Hematopoietic multipotent progenitor cell (in vitro differentiated cells): ENCODE data around the gene PEX11A. TPM values are rescaled to one million over a fixed set of nuclear protein-coding genes. Genes with fewer than 3 reads are reported as not detected.
"Not testable (repeated sequence)": the region's sequence is repeated elsewhere in the genome, so short reads cannot be mapped to it uniquely, and the experiment has no call there.

Source experiments
- DNase-seq, 3 donors: peaks; one replicate each; pipeline ENCODE4 v3.0.0-alpha.2; 2011 to 2015; ENCODE audit warnings: low read depth in 2 of 3, low spot score in 2 of 3
- total RNA-seq: library from RNA; depleted of rRNA; stranded (reverse); fragments of >200 nt; gene quantifications from one replicate; pipeline ENCODE4 v1.2.3, GENCODE V29; 2012

PEX11A gene, protein sequence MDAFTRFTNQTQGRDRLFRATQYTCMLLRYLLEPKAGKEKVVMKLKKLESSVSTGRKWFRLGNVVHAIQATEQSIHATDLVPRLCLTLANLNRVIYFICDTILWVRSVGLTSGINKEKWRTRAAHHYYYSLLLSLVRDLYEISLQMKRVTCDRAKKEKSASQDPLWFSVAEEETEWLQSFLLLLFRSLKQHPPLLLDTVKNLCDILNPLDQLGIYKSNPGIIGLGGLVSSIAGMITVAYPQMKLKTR
- 9.7 TPM for total RNA-seq

DNA sequence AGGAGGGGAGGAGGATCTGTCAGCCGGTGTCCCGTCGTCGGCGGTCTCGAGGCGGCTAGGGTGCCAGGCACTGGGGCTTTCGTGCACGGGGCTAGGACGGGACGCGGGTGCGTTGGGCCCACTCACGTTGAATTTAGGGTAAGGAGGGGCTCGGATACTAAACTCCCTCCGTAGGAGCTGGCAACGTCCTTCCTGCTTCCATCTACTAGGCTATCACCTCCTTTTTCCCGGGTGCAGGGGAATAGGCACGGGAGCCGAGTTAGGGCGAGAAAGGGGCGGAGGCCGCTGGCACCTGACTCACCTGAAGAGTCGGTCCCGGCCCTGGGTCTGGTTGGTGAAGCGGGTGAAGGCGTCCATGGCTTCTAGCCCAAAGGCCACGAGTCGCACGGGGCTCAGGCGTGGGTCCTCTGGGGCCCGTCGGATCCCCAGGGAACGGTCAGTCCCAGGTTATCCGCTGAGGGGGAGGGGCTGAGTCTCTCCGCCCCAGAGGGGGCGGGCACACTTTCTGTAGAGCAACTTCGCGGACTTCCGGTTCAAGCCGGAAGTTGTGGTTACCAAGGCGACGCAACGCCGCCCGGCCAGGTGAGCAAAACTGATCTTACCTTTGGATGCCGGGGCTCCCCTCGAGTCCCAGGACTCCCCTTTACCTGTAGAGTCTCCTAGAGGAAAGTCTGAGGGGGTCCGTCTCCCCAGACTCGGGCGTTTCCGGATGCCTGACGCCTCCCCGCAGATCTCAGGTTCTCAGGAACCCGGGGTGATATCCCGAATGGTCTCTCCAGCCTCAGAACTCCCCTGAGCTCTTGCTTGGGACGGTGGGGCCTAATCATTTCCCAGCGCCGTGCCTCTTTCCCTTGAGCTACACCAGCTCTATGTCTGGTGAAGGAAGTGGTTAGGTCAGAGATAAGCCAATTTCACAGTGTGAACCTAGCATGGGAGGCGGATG lies at the start of gene PEX11A, which contains the start of gene WDR93:
TSS of gene PEX11A (minus strand) at position 479 of the 943 bp plus-strand sequence. CDS start at position 357, 122 bp downstream.
TSS of gene WDR93 (plus strand) at position 536 of the 943 bp plus-strand sequence. CDS start 10,936 bp downstream, outside the sequence.
- DNase-seq = peak; percentile 65 to 71 (median 65)

GRCh38 chr15:89740137-89740536 lies 49.6 kb upstream of the PEX11A start:
- DNase-seq = peak; percentile 53 to 83 (median 70)

DNA sequence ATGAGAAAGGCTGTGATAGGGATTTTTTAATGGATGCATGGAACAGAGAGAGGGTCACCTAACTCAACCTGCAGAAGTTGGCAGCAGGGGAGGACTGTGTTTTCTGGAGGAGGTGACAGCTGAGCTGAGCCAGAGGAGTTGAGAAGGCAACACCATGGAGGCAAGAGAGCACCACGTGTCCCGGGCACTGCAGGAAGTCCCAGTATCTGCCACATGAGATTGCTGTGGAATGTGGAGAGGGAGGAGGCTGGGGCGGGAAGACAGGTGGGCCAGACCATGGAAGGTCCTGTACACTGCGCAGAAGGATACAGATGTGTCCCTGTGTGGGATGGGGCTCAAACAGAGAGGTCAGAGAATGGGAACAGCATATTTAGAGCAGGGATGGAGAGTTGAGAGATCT lies 45.2 kb upstream of the PEX11A start:
- no peak for DNase-seq

DNA sequence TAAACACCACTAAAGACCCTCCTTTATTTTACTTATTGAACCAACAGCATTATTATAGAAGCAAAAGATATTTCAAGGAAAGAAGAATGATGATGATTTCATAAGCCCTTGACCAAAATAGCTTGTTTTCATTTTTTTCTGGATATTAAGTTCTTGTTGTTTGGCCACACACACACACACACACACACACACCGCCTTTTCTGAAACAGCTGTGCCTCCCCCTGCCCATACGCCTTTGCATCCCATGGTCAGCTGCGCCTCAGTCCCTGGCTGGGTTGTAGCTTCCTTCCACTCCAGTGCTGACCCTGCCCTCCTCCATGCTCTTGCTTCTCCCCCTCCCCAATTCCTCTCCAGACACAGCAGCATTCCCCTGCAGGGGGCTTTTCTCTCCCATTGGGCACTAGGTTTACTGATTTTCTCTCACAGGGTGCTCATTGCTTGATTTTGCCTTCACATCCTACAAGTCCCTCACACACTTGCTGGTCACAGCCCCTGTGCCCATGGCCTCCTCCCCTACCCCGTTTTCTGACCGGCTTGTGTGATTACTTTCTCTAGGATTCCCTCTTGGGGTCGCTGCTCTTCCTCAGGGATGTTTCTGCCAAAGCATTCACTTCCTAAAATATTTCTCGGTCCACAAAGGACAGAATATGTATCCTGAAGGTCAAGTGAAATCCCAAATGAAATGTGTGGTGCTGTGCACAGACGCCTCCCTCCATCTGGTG lies 42.1 kb upstream of the PEX11A start:
- no peak for DNase-seq

- DNase-seq = no peak
Observed at GRCh38 chr15:89731275-89731674, 40.7 kb upstream of the PEX11A start.

DNA sequence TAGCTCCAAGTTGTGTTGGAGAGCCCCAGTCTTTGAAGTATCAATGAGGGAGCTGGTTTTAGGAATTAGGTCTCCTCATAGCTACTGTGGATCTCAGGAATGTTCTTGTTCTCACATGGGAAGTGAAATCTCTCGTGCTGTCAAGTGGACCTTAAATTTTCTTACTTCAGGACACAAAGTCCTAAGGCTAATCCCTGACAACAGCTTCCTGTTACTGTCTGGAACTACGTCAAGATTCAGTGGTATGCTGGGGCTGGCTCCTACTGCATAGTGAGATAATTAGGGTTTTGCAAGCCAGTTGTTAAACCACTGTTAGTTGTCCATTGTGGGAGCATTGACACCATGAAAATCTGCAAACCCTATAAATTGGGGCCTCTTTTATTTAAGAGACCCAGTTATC lies 37.7 kb upstream of the PEX11A start:
- DNase-seq = no peak

DNA sequence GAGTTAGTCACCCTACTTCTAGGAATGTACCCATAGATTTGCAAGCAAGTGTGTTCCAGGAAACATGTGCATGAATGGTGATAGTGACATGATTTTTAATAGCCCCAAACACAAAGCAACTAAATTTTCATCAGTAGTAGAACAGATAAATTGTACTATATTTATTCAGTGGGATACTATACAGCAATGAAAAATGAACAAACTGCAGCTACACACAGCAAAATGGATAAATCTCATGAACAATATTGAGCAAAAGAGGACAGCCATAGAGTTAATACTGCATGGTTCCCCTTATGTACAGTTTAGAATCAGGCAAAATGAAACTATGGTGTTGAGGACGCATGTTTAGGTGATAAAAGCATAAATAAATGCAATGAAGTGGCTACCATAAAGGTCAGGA lies 34.5 kb upstream of the PEX11A start:
- DNase-seq = no peak

DNA sequence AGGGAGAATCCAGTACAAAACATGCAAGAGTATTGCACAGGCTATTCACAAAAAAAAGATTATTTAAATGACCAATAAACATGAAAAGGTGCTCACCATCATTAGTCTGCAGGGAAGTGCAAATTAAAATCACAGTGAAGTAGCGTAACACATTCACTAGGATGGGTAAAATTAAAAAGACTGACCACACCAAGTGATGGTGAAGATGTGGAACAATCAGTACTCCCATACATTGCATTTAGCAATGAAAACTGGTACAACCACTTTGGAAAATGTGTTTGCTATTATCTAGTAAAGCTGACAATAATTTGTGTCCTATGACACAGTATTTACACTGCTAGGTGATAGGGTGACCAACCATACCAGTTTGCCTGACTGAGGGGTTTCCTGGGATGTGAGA lies 34.1 kb upstream of the PEX11A start:
- no peak for DNase-seq

DNA sequence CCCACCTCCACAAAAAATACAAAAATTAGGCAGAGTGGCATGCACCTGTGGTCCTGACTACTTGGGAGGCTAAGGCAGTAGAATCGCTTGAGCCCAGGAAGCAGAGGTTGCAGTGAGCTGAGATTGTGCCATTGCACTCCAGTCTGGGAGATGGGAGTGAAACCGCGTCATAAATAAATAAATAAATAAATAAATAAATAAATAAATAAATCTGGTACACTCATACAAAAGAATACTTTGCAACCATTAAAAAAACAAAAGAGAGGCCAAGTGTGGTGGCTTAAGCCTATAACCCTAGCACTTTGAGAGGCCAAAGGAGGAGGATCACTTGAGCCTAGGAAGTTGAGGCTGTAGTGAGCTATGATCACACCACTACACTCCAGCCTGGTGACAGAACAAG lies 32.5 kb upstream of the PEX11A start:
- DNase-seq = no peak

- no peak for DNase-seq
Observed at GRCh38 chr15:89714775-89715174, 24.2 kb upstream of the PEX11A start.

GRCh38 chr15:89707577-89707976 lies 17.0 kb upstream of the PEX11A start:
- no peak for DNase-seq

DNA sequence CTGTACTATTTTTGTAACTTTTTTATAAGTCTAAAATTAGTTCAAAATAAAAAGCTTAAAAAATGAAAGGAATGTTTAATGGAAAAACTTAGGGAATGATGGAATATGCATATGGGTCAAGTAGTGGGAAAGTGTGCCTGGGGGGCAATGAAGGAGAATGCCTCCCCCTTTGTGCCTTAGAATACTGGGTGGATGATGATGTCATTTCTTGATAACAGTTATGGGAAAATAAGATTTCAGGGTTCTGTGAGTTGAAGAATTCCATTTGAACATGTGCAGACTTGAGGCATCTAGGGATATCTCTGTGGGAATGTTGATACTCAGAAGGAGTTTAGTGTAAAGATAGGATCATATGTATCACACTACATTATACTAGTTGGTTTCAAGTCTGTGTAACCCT lies 13.9 kb upstream of the PEX11A start:
- DNase-seq = no peak

DNA sequence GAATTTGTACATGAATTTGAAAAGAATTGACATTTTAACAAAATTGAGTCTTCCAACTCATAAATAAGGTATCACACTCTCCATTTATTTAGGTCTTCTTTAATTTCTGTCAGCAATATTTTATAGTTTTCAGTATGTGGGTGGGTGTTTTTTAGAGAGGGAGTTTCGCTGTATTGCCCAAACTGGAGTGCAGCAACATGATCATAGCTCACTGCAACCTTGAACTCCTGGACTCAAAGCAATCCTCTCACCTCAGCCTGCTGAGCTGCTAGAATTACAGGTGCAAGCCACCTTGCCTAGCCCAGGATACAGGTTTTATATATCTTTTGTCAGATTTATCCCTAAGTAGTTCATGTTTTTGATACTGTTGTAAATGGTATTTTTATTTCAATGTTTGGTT lies 4.6 kb upstream of the PEX11A start:
- no peak for DNase-seq

DNA sequence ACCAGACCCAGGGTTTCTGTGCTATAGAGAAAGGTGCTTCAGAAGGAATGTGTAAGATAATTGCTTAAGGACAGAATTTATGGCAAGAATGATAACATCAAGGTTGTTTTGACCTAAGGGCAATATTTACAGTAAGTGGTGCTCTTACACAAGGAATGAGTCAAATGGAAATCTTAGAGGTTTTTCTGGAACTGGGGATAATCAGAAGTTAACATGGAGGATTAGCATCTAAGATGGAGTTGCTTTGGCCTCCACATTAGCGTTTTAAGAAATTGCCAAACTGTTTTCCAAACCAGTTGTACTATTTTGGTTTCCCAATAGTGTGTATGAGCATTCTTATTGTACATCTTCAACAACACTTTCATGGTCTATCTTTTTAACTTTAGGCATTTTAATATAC lies 3.1 kb upstream of the PEX11A start:
- DNase-seq = no peak

GRCh38 chr15:89693091-89693490 lies 2.5 kb upstream of the PEX11A start:
- DNase-seq = no peak

- DNase-seq = not testable (repeated sequence)
Observed at GRCh38 chr15:89689930-89690275, 651 bp downstream of the PEX11A start.

- DNase-seq = no peak
Observed at GRCh38 chr15:89686522-89686921, 4.0 kb downstream of the PEX11A start.

DNA sequence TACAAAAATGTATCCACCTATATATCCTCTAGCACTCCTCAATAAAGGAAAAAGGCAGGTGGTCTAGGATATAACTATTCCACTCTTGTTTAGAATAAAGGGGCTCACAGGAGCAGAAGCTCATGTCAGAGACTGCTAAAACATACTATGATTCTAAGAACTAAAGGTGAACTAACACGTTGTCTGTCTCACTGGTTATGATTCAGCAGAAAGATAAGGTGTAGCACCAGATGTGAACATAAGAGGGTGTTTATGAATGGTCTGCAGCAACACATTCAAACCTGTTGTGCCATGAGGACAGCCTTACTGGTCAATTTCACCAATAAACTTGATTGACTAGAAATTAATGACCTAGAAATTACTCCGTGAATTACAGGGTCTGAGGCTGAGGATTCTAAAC lies 4.6 kb downstream of the PEX11A start:
- no peak for DNase-seq

GRCh38 chr15:89681146-89681545 lies 9.4 kb downstream of the PEX11A start:
- DNase-seq = no peak

DNA sequence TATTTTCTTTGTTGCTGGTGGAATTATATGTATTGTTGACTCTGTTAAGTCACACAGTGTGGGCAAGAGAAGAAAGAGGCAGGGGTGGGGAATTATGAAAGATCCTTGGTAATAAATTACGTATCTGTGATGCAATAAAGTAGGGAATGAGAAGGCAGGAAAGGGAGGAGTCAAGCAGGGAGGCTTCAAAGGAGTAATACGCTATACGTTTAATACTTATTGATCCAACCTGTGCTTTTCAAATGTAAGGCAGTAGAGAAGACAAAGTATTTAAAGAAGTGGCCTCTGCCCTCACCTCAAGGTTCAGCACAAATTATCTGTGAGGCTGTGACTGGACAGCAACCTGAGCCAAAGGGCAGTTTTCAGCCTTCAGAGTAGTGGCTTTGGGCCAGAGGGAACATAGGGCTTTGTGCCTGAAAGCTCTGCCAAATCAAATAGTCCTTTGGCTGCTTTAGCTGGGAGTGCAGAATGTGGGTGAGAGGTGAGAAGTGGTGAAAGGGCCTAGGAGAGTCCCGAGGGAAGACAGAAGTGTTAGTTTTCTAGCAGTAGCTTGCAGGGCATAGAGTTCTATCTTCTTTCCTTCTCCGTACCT lies 10.2 kb downstream of the PEX11A start:
- no peak for DNase-seq

- DNase-seq = no peak
Observed at GRCh38 chr15:89679212-89679611, 11.3 kb downstream of the PEX11A start, which contains the start of gene PLIN1. TSS of gene PLIN1 (minus strand) at chr15:89679367. CDS start at chr15:89677489, 1,878 bp downstream.
